ENCODE results near the gene ACP6.

GRCh38 chr1:147717706-147718097 lies 47.4 kb upstream of the ACP6 start:
- TF ChIP-seq, protein P1, sequence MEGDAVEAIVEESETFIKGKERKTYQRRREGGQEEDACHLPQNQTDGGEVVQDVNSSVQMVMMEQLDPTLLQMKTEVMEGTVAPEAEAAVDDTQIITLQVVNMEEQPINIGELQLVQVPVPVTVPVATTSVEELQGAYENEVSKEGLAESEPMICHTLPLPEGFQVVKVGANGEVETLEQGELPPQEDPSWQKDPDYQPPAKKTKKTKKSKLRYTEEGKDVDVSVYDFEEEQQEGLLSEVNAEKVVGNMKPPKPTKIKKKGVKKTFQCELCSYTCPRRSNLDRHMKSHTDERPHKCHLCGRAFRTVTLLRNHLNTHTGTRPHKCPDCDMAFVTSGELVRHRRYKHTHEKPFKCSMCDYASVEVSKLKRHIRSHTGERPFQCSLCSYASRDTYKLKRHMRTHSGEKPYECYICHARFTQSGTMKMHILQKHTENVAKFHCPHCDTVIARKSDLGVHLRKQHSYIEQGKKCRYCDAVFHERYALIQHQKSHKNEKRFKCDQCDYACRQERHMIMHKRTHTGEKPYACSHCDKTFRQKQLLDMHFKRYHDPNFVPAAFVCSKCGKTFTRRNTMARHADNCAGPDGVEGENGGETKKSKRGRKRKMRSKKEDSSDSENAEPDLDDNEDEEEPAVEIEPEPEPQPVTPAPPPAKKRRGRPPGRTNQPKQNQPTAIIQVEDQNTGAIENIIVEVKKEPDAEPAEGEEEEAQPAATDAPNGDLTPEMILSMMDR (IDR thresholded peaks at IDR 0.05; ENCODE audit: borderline replicate concordance, extremely low read depth, low read length, poor library complexity, severe bottlenecking) = no peak
- TF ChIP-seq EZH2 (IDR thresholded peaks at IDR 0.05; ENCODE audit: borderline replicate concordance, low read depth, low read length, severe bottlenecking) = no peak

Data from DND-41 (cell line).